DND-41 (cell line): ENCODE results near the gene PLEKHG5.
"Not testable (repeated sequence)": the region's sequence is repeated elsewhere in the genome, so short reads cannot be mapped to it uniquely, and the experiment has no call there.

Experiments used
- ATAC-seq: fragments of 200-7000 bp; cut with Tn5 transposase; 3 replicates; pipeline ENCODE4 v1.9.1; 2021; ENCODE audit warnings: low read depth; ENCODE audit not compliant: insufficient read depth
- DNase-seq: peaks from one replicate; pipeline ENCODE4 v3.0.0-alpha.2; 2020
- H2AFZ ChIP-seq: 2 replicates; pipeline ENCODE4 v1.6.0; 2012; ENCODE audit warnings: low read depth, low read length
- H3K27ac ChIP-seq: 2 replicates; pipeline ENCODE4 v1.5.1; 2012; ENCODE audit warnings: low read length, inconsistent platforms
- H3K27me3 ChIP-seq: fragments of 200-600 bp; sonication (generic); 2 replicates; pipeline ENCODE4 v1.6.0; 2012; ENCODE audit warnings: low read length, mild to moderate bottlenecking, inconsistent platforms; ENCODE audit not compliant: insufficient read depth, poor library complexity
- H3K36me3 ChIP-seq: 2 replicates; pipeline ENCODE4 v1.5.1; 2012; ENCODE audit warnings: low read length, inconsistent platforms; ENCODE audit not compliant: insufficient read depth
- H3K4me1 ChIP-seq: 2 replicates; pipeline ENCODE4 v1.5.1; 2012; ENCODE audit warnings: mild to moderate bottlenecking, low read length; ENCODE audit not compliant: insufficient read depth
- H3K4me2 ChIP-seq: 2 replicates; pipeline ENCODE4 v1.6.0; 2012; ENCODE audit warnings: mild to moderate bottlenecking, moderate library complexity, low read length, inconsistent platforms; ENCODE audit not compliant: insufficient read depth
- H3K4me3 ChIP-seq, 2 experiments: fragments of 200-600 bp in 1 of 2; shearing (Covaris generic) in 1 of 2; 2 replicates each; pipeline ENCODE4 v1.5.1; 2012 to 2016; ENCODE audit warnings: inconsistent platforms in 2 of 2, low read length in 2 of 2, mild to moderate bottlenecking in 2 of 2, low read depth in 1 of 2, moderate library complexity in 1 of 2
- H3K79me2 ChIP-seq: 2 replicates; pipeline ENCODE4 v1.6.0; 2012; ENCODE audit warnings: low read length, inconsistent platforms; ENCODE audit not compliant: insufficient read depth
- H3K9ac ChIP-seq: 2 replicates; pipeline ENCODE4 v1.6.0; 2012; ENCODE audit warnings: low read depth, mild to moderate bottlenecking, inconsistent platforms, low read length, moderate library complexity
- H3K9me3 ChIP-seq: 2 replicates; pipeline ENCODE4 v1.5.1; 2012; ENCODE audit warnings: low read length, moderate library complexity, mild to moderate bottlenecking, inconsistent platforms; ENCODE audit not compliant: insufficient read depth, severe bottlenecking
- H4K20me1 ChIP-seq: 2 replicates; pipeline ENCODE4 v1.6.0; 2012; ENCODE audit warnings: low read length; ENCODE audit not compliant: insufficient read depth
- CTCF ChIP-seq: IDR thresholded peaks from 2 replicates; pipeline ENCODE4 v1.5.1; 2012; ENCODE audit warnings: borderline replicate concordance, low read length, moderate library complexity, mild to moderate bottlenecking; ENCODE audit not compliant: poor library complexity, severe bottlenecking; ENCODE audit errors: extremely low read depth
- EZH2 ChIP-seq: IDR thresholded peaks from 3 replicates; pipeline ENCODE4 v1.6.1; 2012; ENCODE audit warnings: borderline replicate concordance, low read depth, mild to moderate bottlenecking, moderate library complexity, low read length, inconsistent platforms; ENCODE audit not compliant: severe bottlenecking

The PLEKHG5 gene

GRCh38 chr1:6440198-6441126, 51.0 kb downstream of the PLEKHG5 start:
- H4K20me1 ChIP-seq: peaks cover 4% of the 10 kb centered on the region; the same call in 1 of the 2 replicates
- no peak overlapping the region for H3K27ac ChIP-seq
- no peak overlapping the region for H3K4me2 ChIP-seq
- peaks cover 3% of the 10 kb centered on the region for H3K27me3 ChIP-seq
- no peaks in the 10 kb centered on the region for H3K79me2 ChIP-seq
- ATAC-seq (no peak), DNase-seq (no peak)
- TF ChIP-seq CTCF (no peak), EZH2 (no peak)
- H3K4me1 ChIP-seq: no peaks in the 10 kb centered on the region
- H3K4me3 ChIP-seq: no peak overlapping the region
- no peaks in the 10 kb centered on the region for H3K9me3 ChIP-seq
- H3K9ac ChIP-seq: no peak overlapping the region
- H3K36me3 ChIP-seq: no peaks in the 10 kb centered on the region
- H2AFZ ChIP-seq: no peak overlapping the region

GRCh38 chr1:6438047-6438525, 53.4 kb downstream of the PLEKHG5 start:
- Histone ChIP-seq H3K36me3 (no peaks in the 10 kb centered on the region), H3K27ac (no peak overlapping the region), H3K4me2 (no peak overlapping the region), H3K4me3 (no peak overlapping the region), H3K9me3 (no peaks in the 10 kb centered on the region), H3K4me1 (no peaks in the 10 kb centered on the region), H3K79me2 (no peaks in the 10 kb centered on the region), H3K9ac (no peak overlapping the region), H4K20me1 (peaks cover 4% of the 10 kb centered on the region; the same call in 1 of the 2 replicates), H2AFZ (no peak overlapping the region), H3K27me3 (peaks cover 14% of the 10 kb centered on the region)
- TF ChIP-seq EZH2 (no peak), CTCF (peak; percentile 90)
- ATAC-seq: peak; percentile 87
- DNase-seq: peak; percentile 71

- not testable (repeated sequence) for H4K20me1 ChIP-seq, H3K9me3 ChIP-seq, H3K27ac ChIP-seq, H3K79me2 ChIP-seq, ATAC-seq, H3K4me1 ChIP-seq, H3K4me2 ChIP-seq, H3K4me3 ChIP-seq, DNase-seq, H3K36me3 ChIP-seq, H2AFZ ChIP-seq, H3K9ac ChIP-seq
- H3K27me3 ChIP-seq: peaks cover 14% of the 10 kb centered on the region
- TF ChIP-seq CTCF: peak; percentile 32
Measured at GRCh38 chr1:6437012-6437700, 54.3 kb downstream of the PLEKHG5 start.

- not testable (repeated sequence) for H3K27ac ChIP-seq, H3K4me3 ChIP-seq, H4K20me1 ChIP-seq, H3K9ac ChIP-seq, H3K79me2 ChIP-seq, H3K4me1 ChIP-seq, H3K9me3 ChIP-seq, ATAC-seq, H3K36me3 ChIP-seq, H3K4me2 ChIP-seq, H2AFZ ChIP-seq, DNase-seq
- peaks cover 14% of the 10 kb centered on the region for H3K27me3 ChIP-seq
Measured at GRCh38 chr1:6436277-6436676, 55.2 kb downstream of the PLEKHG5 start.
